Ramos (cell line): ENCODE data around the gene PDGFD.

Experiments used
- in situ Hi-C: fragments of 300-500 bp; cut with MboI; formaldehyde crosslinking; loops from one replicate; pipeline ENCODE4 v1.14.3; 2022; ENCODE audit warnings: low sequenced_read_pairs; ENCODE audit not compliant: unreplicated experiment

The PDGFD gene

GRCh38 chr11:103929170-103929903 lies 234.6 kb downstream of the PDGFD start:
- in situ Hi-C loops = no loop called here

GRCh38 chr11:103928802-103929161 lies 235.2 kb downstream of the PDGFD start:
- in situ Hi-C loops = no loop called here

DNA sequence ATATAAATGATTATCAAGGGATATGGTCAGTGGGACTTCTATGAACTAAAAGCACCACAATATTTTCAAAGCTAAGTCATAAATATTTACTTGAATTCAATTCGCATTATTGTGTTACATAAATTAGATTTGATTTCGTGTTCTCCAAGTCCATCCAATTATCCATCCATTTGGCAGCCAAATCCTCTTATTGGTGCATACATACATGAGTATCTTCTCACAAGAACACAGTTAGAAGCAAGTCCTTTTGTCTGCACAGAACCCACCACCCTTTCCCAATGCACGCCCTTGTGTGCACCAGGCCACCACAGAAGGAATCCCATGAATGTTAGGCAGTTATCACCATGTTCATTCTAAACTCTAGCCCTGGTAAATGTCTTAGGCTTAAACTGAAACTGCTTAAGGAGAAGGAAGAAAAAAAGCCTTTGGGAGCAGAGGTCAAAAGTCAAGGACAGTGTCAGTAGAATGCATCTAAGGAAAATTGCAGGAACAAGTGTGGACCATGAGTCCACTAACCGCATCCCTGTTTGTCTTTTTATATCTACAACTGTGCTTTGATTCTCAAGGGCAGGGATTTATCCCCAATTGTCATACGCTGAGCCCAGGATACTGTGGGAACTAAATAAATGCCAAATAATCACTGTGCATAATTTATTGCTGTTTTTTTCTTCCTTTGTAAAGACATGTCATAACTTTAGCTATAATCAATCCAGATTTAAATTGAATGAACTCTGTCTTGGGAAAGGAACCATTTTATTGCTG lies 235.7 kb downstream of the PDGFD start:
- in situ Hi-C loops = no loop called here

DNA sequence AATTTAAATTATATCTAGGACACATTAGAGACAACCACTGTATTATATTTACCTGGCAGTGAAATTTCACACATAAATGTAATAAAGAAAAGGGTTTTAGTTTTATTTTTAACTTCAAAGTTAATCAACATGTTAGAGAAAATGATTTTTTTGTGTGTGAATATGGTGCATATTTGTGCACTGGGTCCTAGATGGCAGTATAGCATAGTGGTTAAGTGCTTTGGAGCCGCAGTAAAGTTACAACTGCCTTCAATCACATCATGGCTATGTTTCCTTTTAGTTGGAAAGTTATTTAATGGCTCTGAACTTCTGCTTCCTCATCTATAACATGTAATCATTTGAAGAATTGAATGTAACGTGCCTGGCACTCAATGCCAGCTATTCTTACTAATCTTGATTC lies 236.4 kb downstream of the PDGFD start:
- in situ Hi-C loops = no loop called here

- in situ Hi-C loops = no loop called here
These were observed 237.0 kb downstream of the PDGFD start for GRCh38 chr11:103926990-103927389.

DNA sequence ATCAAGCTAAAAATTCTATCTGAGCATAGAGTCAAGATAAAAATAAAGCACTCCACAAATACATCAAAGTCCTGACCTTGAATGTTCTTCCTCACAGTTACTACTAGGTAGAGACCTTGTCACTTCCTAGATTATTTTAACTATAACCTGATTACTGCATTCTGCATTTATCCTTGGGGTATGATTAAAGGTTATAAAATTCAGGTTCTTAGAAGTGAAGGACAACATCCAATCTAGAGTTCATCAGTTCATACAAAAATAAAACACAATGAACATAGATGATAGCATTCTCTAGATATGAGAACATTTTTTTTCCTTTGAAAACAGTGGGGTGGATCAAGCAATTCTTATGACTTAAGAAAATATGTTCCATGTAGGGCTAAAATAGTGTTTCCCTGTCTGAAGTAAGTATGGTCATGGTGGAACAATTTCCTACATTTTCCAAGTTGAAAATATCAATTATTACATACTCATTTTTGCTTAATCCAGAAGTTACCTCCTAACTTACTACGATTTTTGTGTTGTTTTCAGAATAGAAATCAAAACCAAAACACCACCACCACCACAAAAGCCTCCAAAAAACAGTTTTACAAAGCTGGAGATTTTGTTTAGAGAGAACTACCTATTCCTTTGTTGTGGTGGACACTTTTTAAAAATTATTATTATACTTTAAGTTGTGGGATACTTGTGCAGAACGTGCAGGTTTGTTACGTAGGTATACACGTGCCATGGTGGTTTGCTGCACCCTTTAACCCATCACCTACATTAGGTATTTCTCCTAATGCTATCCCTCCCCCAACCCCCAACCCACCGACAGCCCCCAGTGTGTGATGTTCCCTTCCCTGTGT lies 239.6 kb downstream of the PDGFD start:
- in situ Hi-C loops = no loop called here

DNA sequence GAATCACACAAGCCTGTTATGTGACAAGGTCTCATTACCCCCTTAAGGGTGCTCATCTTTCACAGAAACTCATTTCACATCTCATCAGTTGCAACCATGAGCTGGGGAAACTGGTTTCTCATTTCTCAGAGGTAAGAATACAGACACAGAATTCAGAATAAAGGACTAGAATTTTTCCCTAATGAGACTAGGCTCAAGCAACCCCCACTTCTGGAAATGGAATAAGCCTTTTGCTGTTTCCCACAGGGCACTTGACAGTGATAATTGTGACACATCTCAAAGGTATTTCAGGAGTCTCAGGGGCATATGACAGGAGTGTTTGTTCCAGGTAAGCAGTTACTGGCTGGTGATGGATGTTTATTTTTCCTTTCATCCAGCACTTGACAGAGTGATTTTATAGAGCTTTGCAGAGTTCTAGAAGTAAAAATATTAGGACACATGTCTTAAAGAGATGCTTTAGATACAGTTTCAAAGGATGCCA lies 240.5 kb downstream of the PDGFD start:
- in situ Hi-C loops = no loop called here

GRCh38 chr11:103920933-103921332 lies 243.0 kb downstream of the PDGFD start:
- in situ Hi-C loops = no loop called here

DNA sequence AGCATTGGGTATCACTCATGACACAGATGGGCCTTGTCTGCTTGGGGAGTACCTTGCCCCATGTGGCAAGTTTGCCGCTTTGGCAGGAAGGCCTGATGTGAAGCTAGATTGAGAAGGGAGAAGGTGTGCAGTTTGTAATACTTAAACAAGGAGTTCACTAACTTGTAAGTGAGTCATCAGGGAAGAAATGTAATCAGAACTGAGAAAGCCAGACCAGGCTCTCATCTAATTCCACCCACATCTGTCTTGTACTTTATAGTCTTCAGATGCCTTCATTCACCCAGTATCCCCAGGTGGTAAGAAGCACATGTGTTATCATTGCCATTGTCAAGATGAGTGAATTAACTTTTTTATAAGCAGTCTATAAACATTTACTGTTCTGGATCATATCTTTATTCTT lies 243.5 kb downstream of the PDGFD start:
- in situ Hi-C loops = no loop called here

GRCh38 chr11:103910721-103911120 lies 253.2 kb downstream of the PDGFD start:
- in situ Hi-C loops = no loop called here

GRCh38 chr11:103907548-103908455 lies 256.1 kb downstream of the PDGFD start:
- in situ Hi-C loops = no loop called here

GRCh38 chr11:103907136-103907535 lies 256.8 kb downstream of the PDGFD start:
- in situ Hi-C loops = no loop called here

DNA sequence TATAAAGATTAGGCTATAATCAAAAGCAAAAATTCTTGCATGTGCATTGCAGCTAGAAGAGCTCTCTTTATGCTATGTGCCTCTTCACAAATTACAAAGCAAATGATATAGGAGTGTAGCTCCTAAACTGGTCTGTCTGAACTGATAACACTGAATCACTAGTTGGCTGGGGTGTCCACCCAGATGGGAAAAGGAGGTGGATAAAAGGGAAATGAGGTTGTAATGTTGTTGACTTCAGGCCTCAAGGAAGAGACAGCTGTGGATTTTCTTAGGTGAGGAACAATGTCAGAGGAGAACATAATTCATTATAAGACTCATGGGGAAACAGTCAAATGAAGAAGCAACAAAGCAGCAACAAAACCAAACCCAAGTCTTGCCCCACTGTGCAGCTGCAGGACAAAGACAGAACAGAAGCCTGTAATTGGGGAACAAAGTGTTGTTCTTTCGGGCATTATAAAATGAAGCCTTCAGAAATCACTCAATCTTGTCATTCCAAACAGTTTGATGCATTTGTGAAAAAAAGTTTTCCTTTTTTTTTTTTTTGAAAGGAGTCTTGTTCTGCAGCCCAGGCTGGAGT lies 257.6 kb downstream of the PDGFD start:
- in situ Hi-C loops = no loop called here

DNA sequence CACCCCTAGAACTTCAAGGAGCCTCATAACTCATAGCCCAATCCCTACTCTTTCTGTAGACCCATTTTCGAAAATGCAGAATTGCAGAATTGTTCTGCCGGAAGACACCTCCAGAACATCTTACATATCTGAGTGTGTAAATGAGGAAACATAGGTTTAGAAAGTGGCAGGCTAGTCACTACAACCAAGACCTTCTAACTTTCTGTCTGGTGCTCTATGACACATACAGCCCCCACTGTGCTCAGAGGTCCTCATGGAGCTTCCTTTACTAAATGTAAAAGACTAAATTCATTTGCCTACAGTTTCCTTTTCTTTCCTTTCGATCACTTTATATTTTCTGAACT lies 259.7 kb downstream of the PDGFD start:
- in situ Hi-C loops = no loop called here

GRCh38 chr11:103903621-103904323 lies 260.2 kb downstream of the PDGFD start:
- in situ Hi-C loops = no loop called here

DNA sequence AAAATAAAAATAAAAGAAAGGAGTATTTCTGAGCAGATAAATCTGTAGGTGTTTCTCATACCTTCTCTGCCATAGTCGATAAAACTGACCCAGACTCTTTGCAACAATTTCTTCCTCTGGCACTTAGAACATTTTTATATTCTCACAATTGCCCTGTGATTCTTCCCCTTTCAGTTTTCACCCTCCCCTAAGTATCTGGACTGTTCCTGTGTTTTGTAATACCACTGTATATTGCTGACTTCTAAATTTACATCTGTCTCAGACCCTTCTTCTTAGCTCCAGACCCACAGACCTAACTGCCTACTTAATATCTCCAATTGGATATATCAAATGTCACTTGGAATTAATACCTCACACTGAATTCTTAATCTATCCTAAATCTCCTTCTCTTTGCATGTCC lies 261.0 kb downstream of the PDGFD start:
- in situ Hi-C loops = no loop called here

DNA sequence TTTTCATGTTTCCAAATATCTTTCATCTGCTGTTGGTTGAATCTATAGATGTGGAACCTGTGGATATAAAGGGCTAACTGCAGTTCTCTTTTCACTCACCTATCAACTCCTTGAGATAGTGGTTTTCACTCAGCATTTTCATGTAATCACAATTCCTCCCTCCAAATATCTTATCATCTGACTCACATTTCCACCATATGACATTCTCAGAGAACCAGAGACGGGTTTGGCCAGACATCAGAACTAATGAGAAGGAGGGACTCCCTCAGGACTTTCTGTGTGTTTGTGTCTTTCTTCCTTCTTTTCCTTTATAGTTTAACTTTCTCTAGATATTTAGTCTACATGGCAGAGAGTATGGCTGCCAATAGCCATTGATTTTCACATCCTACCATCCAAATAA lies 262.3 kb downstream of the PDGFD start:
- in situ Hi-C loops = no loop called here

- in situ Hi-C loops = loop anchor here (25.0 kb wide), 1 partner anchor 1586 kb away; the partner anchor contains the start of gene BIRC3
These were observed 265.2 kb downstream of the PDGFD start for GRCh38 chr11:103898577-103899336.
